GM13977 (cell line): ENCODE measurements around the gene CA6.

ENCODE experiments used
- DNase-seq: peaks from one replicate; pipeline ENCODE4 v3.0.0; 2012; ENCODE audit warnings: low spot score
- CTCF ChIP-seq: IDR thresholded peaks from 2 replicates; pipeline ENCODE4 v1.5.1; 2012; ENCODE audit warnings: mild to moderate bottlenecking, control low read depth; ENCODE audit not compliant: insufficient read depth; ENCODE audit errors: extremely low read depth, missing control alignments
- in situ Hi-C: fragments of 300-500 bp; cut with MboI; formaldehyde crosslinking; loops from one replicate; pipeline ENCODE4 v1.12.0; 2022; ENCODE audit warnings: low sequenced_read_pairs, low pct_unique_long_range_greater_than_20kb, mixed read lengths, inconsistent platforms; ENCODE audit not compliant: unreplicated experiment

CA6 gene

GRCh38 chr1:8969937-8970336 lies 24.3 kb downstream of the CA6 start:
- no peak for DNase-seq
- no peak for TF ChIP-seq CTCF
- in situ Hi-C loops, result no loop called here

- in situ Hi-C loops, result no loop called here
- peak; percentile 2 for TF ChIP-seq CTCF
- DNase-seq, result peak; percentile 57
Measured at GRCh38 chr1:8970870-8971337, 25.2 kb downstream of the CA6 start.

DNA sequence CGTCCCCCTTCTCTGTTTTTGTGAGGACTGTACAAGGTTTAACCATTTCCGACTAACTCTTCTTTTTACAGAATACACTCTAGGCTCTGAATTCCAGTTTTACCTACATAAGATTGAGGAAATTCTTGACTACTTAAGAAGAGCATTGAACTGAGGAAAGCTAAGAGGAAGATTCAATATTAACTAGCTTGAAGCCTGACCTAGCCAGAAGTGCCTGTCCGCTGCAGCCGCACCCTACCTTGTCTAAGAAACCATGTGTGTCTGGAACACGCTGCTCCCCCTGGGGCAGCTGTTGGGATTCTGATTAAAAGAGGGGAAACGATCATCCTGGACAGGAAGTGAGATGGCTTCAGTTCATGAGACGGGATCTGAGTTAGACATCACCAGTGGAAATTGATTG lies 28.9 kb downstream of the CA6 start:
- TF ChIP-seq CTCF, result no peak
- in situ Hi-C loops, result no loop called here
- no peak for DNase-seq

DNA sequence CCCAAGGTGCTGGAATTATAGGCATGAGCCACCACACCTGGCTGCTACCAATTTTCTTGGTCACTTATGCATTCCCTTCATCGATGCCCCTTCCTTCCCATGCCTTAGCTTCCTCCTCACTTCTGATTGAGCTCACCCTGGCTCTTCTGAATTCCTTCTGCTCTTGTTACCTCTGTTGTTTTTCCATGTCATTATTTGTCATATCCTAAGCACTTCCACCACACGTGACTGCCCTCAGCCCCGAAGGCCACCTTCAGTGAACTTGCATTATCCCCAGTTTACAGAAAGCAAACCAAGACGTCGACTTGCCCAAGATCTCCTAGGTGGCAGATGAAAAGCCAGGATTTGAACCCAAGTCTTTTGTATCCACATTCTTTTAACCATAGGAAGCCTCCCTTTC lies 30.7 kb downstream of the CA6 start:
- DNase-seq, result no peak
- in situ Hi-C loops, result no loop called here
- no peak for TF ChIP-seq CTCF

GRCh38 chr1:8976896-8977450 lies 31.3 kb downstream of the CA6 start:
- no peak for DNase-seq
- in situ Hi-C loops, result no loop called here
- TF ChIP-seq CTCF, result no peak

DNA sequence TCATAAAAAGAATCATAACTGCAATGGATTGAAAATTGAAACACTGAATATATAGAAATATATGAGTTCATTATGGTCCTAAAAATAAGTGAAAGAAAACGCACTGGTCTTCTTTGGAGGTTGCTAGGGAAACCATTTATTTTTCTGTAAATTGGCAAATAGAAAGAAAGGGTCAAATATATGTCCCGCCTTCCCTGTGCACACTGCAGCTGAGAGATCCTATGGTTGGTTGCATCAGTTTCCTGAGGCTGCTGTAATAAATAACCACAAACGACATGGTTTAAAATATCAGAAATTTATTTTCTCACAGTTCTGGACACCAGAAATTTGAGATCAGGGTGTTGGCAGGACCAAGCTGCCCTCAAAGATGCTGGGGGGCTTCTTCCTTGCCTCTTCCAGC lies 35.0 kb downstream of the CA6 start:
- in situ Hi-C loops, result no loop called here
- no peak for TF ChIP-seq CTCF

DNA sequence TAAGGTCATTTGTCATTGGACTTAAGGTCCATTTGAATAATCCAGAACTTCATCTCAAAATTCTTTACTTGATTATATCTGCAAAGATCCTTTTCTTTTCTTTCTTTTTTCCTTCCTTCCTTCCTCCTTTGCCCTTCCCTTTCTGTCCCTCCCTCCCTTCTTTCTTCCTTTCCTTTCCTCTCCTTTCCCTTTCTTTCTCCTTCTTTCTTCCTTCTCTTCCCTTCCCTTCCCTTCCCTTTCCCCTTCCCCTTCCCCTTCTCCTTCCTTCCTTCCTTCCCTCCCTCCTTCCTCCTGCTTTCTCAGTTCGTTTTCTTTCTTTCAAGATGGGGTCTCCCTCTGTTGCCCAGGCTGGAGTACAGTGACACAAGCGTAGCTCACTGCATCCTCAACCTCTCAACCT lies 35.5 kb downstream of the CA6 start:
- in situ Hi-C loops, result no loop called here
- TF ChIP-seq CTCF, result no peak
- DNase-seq, result no peak

More for the DNA sequence above, 35.0 kb downstream of the CA6 start:
- no peak for DNase-seq
